ENCODE measurements around the gene LRP1B. TPM values are rescaled to one million over a fixed set of nuclear protein-coding genes. Genes with fewer than 3 reads are reported as not detected.

LRP1B gene
- total and polyA plus RNA-seq, 2 of the 8 experiments (the other 6 are each of a cell fraction or from before 2014, with no cell fraction given) = 0.03 TPM; not detected in 1

GRCh38 chr2:142142595-142142994, 11.8 kb upstream of the LRP1B start:
- no peak overlapping the region for H3K18ac ChIP-seq (ENCODE audit: extremely low read depth, low read length)
- H3K56ac ChIP-seq (replicated peaks; ENCODE audit: insufficient read length, low read depth, low read length) = no peak overlapping the region
- H3K23me2 ChIP-seq (ENCODE audit: low read depth, low read length) = no peaks in the 10 kb centered on the region
- no peak overlapping the region for H3K4me3 ChIP-seq (ENCODE audit: extremely low read depth in 1 of 4, insufficient read depth in 2 of 4, low read depth in 3 of 4, low read length in 4 of 4)
- H3K9ac ChIP-seq (replicated peaks in 1 of 4; ENCODE audit: extremely low read depth in 1 of 4, low read depth in 3 of 4, low read length in 3 of 4) = no peak overlapping the region
- no peaks in the 10 kb centered on the region for H3K36me3 ChIP-seq (ENCODE audit: control insufficient read depth in 2 of 4, insufficient read depth in 4 of 4, low read length in 3 of 4)
- H3K4me1 ChIP-seq (replicated peaks in 1 of 4; ENCODE audit: control insufficient read depth in 3 of 4, insufficient read depth in 4 of 4, low read length in 3 of 4) = no peaks in the 10 kb centered on the region
- ChIA-PET CTCF (ENCODE audit: partially characterized antibody) (interaction anchor here (1.5 kb wide), 1 partner anchor 10 kb away, joined by 3 read pairs; no protein-coding TSS in a partner anchor), POLR2A (ENCODE audit: partially characterized antibody) (no interaction called here)
- no peaks in the 10 kb centered on the region for H3K27me3 ChIP-seq (replicated peaks in 1 of 4; ENCODE audit: control insufficient read depth in 3 of 4, extremely low read depth in 1 of 4, insufficient read depth in 3 of 4, low read length in 3 of 4)
- no peak overlapping the region for H2BK20ac ChIP-seq (ENCODE audit: low read length)
- no peak overlapping the region for H2BK5ac ChIP-seq (ENCODE audit: low read depth, low read length)
- no peak overlapping the region for H2AFZ ChIP-seq (ENCODE audit: low read length)
- no peak overlapping the region for H4K8ac ChIP-seq (ENCODE audit: extremely low read depth, insufficient read depth, low read length)
- 91% methylated on average over 3 of the region's 3 CpGs; no CpG with 5 or more reads in 1 of the 2 experiments for WGBS, 2 experiments (ENCODE audit: extremely low coverage in 1 of 2, insufficient coverage in 1 of 2, insufficient read length in 1 of 2, insufficient replicate concordance in 2 of 2, low coverage in 1 of 2, low lambda C conversion rate in 2 of 2, missing lambda C conversion rate in 1 of 2)
- H3K79me2 ChIP-seq (ENCODE audit: control insufficient read depth in 1 of 2, insufficient read depth in 2 of 2, low read length in 2 of 2) = no peaks in the 10 kb centered on the region
- H3K27ac ChIP-seq (ENCODE audit: low read depth, low read length) = no peak overlapping the region
- H3K4me2 ChIP-seq (ENCODE audit: insufficient read depth in 1 of 2, low read depth in 2 of 2, low read length in 2 of 2) = no peak overlapping the region
- FAIRE-seq = no peak
- H2BK15ac ChIP-seq (ENCODE audit: low read length) = no peak overlapping the region
- H3K4ac ChIP-seq (replicated peaks; ENCODE audit: insufficient read length, low read depth, low read length) = no peak overlapping the region
- no peak overlapping the region for H4K91ac ChIP-seq (replicated peaks; ENCODE audit: insufficient read length, low read length)
- no peak for DNase-seq (ENCODE audit: low read depth in 1 of 2, low spot score in 2 of 2)
- no peaks in the 10 kb centered on the region for H4K20me1 ChIP-seq (replicated peaks in 1 of 2; ENCODE audit: control insufficient read depth in 1 of 2, insufficient read depth in 2 of 2, low read length in 2 of 2)
- H3K14ac ChIP-seq (ENCODE audit: insufficient read length) = no peak overlapping the region
- TF ChIP-seq KDM1A (IDR thresholded peaks at IDR 0.05; ENCODE audit: borderline replicate concordance, low read length) = no peak
- no peak for TF ChIP-seq EP300 (IDR thresholded peaks at IDR 0.05; ENCODE audit: borderline replicate concordance in 1 of 2, low read depth in 2 of 2, low read length in 2 of 2)
- no peak for TF ChIP-seq ATF3 (IDR thresholded peaks at IDR 0.05; ENCODE audit: insufficient read depth, low read depth, low read length)
- no peak for TF ChIP-seq YY1 (IDR thresholded peaks at IDR 0.05; ENCODE audit: low read depth, low read length)
- H3K23ac ChIP-seq (ENCODE audit: insufficient read length) = no peak overlapping the region
- no peak overlapping the region for H2BK120ac ChIP-seq (replicated peaks; ENCODE audit: low read depth, low read length)
- H3K9me3 ChIP-seq (ENCODE audit: insufficient read depth in 2 of 2, low read depth in 1 of 2, low read length in 1 of 2) = no peaks in the 10 kb centered on the region
- H2AK5ac ChIP-seq (ENCODE audit: low read depth, low read length) = no peak overlapping the region
- no peaks in the 10 kb centered on the region for H3K79me1 ChIP-seq (ENCODE audit: low read depth, low read length)
- no peak overlapping the region for H4K5ac ChIP-seq (ENCODE audit: insufficient read length, low read depth, low read length)
- no peak overlapping the region for H2BK12ac ChIP-seq (ENCODE audit: low read depth, low read length)

Measured in H1 (cell line).